T1000 (cell line): Measurements from ENCODE around the gene ZNF892.
"Not testable (repeated sequence)": the region's sequence is repeated elsewhere in the genome, so short reads cannot be mapped to it uniquely, and the experiment has no call there.

ENCODE experiments used
- DNase-seq: peaks from one replicate; lab custom pipeline; 2025; ENCODE audit warnings: mixed read lengths; lab: John Stamatoyannopoulos, UW

ZNF892 gene

DNA sequence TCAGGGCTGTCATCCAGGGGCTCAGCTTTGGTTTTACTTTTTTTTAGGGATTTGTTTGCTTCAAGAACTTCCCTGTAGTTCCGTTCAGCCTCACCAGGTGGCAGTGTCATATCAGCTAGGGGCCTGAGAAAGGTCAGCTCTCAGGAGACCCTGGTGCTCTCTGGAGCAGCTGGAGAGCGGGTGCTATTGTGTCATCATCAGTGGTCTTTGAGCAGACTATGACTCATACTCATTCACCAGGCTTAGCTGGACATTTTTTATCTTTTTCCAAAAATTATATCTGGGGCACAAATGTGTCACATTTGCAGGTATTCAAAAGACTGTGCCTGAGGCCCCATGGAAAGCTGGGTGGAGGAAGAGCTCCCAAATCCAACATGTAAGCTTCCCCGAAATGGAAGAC, 24.4 kb downstream of the ZNF892 start:
- peak; percentile 78 for DNase-seq

DNA sequence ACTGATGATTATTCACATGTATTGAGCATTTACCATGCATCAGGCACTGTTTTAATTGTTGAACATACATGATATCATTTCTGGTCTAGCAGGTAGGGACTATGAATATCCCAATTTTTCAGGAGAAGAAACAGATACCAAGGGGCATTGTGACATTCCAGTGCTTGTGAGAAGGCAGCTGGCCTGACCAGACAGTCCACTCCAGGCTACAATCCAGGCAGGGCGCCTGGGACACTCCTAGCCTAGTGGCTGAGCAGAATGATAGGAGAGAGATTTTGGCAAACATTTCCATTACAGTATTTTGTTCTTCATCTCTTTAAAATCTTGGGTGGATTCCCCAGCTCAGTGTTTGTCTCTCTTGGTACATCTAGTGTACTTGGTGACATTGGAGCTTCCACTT, 24.9 kb downstream of the ZNF892 start:
- DNase-seq, result no peak

DNA sequence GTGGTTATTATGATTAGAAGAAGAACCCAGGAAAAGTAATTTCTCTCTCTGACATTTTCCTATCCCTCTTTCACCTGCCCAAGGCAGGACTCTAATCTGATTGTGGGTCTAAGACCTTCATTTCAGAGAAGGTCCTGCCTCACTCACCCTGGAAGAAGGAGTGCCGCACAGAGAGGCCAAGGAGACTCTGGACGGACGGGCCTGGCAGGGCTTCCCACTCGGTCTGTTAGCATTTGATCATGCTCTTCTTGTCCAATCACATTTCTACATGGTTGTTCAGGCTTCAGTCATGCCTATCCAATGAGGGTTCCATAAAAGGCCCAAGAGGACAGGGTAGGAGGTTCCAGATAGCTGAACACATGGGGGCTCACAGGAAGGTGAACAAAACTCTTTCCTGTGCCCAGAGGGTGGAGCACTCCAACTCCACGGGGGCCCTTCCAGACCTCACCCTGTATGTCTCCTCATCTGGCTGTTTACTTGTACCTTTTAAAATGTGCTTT, 27.0 kb downstream of the ZNF892 start:
- DNase-seq, result no peak

DNA sequence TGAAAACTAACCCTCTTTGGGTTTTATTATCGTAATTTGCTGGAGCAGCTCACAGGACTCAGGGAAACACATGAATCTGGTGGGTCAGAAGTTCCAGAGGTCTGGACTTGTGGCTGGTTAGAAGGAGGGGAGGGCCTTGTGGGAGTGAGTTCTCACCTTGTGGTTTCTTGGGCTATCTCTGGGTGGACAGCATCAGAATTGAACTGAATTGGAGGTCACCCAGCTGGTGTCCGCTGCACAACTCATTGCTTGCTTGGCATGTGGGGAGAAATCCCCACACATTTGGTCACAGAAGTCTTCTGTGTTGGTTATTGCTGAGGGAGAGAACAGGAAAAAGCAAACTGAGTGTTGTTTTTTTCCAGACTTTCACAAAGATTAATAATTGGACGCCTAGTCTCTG, 27.5 kb downstream of the ZNF892 start:
- DNase-seq, result no peak

DNA sequence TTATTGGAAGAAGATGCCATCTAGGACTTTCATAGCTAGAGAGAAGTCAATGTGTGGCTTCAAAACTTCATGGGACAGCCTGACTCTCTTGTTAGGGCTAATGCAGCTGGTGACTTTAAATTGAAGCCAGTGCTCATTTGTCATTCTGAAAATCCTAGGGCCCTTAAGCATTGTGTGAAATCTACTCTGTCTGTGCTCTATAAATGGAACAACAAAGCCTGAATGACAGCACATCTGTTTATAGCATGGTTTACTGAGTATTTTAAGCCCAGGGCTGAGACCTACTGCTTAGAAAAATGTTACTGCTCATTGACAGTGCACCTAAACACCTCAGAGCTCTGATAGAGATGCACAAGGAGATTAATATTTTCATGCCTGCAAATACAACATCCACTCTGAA, 30.8 kb downstream of the ZNF892 start:
- DNase-seq, result no peak

DNA sequence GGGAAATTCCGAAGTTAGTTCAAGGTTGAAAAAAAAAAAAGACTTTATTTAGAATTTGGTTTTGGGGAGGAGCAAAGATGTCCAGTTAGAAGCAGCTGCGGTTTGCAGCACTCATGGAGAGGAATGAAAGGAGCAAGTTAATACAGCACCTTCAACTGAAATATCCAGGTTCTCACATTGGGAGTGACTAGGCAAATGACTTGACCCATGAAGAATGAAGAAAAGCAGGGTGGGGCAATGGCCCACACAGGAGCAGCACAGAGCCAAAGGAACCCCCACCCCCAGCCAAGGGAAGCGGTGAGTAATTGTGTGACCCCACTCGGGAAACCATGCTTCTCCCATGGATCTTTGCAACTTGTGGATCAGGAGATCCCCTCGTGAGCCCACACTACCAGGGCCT, 32.8 kb downstream of the ZNF892 start:
- DNase-seq, result no peak

DNA sequence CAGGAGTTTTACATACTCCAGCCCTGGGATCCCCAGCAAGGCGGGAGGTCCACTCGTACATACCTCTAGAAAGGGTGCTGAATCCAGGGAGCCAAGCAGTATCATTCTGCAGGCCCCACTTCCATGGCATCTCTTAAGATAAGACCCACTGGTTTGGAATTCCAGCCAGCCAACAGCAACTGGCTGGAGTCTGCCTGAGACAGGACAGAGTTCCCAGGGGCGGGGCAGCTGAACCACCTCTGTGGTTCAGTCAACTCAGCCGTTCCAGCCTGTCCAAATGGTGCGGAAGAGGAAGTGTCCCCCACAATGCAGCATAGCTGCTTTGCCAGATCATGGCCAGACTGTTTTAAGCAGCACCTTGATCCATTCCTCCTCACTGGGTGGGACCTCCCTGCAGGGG, 33.2 kb downstream of the ZNF892 start:
- no peak for DNase-seq

DNA sequence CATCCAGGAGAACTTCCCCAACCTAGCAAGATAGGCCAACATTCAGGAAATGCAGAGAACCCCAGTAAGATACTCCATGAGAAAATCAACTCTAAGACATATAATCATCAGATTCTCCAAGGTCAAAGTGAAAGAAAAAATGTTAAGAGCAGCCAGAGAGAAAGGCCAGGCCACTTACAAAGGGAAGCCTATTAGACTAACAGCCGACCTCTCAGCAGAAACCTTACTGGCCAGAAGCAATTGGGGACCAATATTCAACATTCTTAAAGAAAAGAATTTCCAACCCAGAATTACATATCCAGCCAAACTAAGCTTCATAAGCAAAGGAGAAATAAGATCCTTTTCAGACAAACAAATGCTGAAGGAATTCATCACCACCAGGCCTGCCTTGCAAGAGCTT, 34.8 kb downstream of the ZNF892 start:
- DNase-seq, result not testable (repeated sequence)
